ENCODE measurements around the gene CIAO2A. TPM values are rescaled to one million over a fixed set of nuclear protein-coding genes. Genes with fewer than 3 reads are reported as not detected.
A peak's percentile ranks its signal among the peaks of the same experiment; 100 is the strongest.

Gene CIAO2A
- total and polyA plus RNA-seq, 4 donors, result 41.7 to 48.1 (median 47.3) TPM

DNA sequence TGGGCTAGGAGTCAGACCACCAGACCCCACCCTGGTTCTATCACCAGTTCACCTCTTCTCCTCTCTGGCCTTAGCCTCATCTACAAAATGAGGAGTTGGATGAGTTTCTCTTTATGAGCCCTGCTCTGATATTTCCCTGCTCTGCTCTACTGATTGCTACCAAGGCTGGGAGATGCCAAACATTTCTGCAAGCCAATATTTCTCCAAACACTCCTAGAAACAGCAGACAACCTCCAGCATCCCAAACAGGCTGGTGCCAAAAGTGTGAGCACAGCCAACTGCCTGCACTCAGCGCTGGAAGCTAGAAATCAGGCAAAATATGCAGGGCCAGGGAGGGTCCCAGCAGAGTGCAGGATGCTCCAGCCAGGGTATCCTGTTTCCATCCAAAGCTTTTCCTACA, 58.1 kb downstream of the CIAO2A start:
- Histone ChIP-seq H3K4me1 (ENCODE audit: control insufficient read depth, insufficient read depth, low read length) (no peaks in the 10 kb centered on the region), H3K4me3 (ENCODE audit: low read depth, low read length) (no peak overlapping the region), H3K27ac (ENCODE audit: low read depth, low read length) (no peak overlapping the region), H3K27me3 (ENCODE audit: control insufficient read depth, insufficient read depth, low read length) (no peaks in the 10 kb centered on the region), H3K9me3 (ENCODE audit: control insufficient read depth, insufficient read depth, low read length) (no peaks in the 10 kb centered on the region), H3K36me3 (ENCODE audit: control insufficient read depth, insufficient read depth, low read length) (peaks cover 2% of the 10 kb centered on the region)
- no CpG with 5 or more reads among the region's 1 CpG for WGBS (ENCODE audit: insufficient coverage)
- peak in 2 of 6 donors; percentile 28 to 72 for DNase-seq (ENCODE audit: low read depth in 4 of 6, low spot score in 6 of 6)

DNA sequence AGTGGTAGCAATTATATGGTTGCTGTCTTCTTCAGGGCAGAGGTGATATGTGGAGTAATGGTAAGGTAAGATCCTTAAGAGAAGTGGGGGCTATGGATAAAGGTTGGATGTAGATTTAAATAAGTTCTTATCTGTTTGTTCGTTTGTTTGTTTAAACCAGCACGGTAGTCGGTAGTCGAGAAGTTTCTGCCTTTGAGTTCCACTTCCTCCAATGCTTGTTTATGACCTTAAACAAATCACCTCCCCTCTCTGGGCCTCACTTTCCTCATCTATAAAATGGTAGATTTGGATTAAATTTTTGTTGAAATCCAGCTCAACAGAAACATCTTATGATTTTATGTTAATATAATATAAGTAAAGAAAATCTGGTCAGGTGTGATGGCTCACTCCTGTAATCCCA, 59.1 kb downstream of the CIAO2A start:
- H3K9me3 ChIP-seq (ENCODE audit: control insufficient read depth, insufficient read depth, low read length), result no peaks in the 10 kb centered on the region
- H3K27me3 ChIP-seq (ENCODE audit: control insufficient read depth, insufficient read depth, low read length), result no peaks in the 10 kb centered on the region
- no CpG with 5 or more reads among the region's 4 CpGs for WGBS (ENCODE audit: insufficient coverage)
- H3K4me1 ChIP-seq (ENCODE audit: control insufficient read depth, insufficient read depth, low read length), result no peaks in the 10 kb centered on the region
- H3K27ac ChIP-seq (ENCODE audit: low read depth, low read length), result no peak overlapping the region
- no peak overlapping the region for H3K4me3 ChIP-seq (ENCODE audit: low read depth, low read length)
- peaks cover 2% of the 10 kb centered on the region for H3K36me3 ChIP-seq (ENCODE audit: control insufficient read depth, insufficient read depth, low read length)
- DNase-seq (ENCODE audit: low read depth in 4 of 6, low spot score in 6 of 6), result no peak

GRCh38 chr15:64032329-64032728, 61.3 kb downstream of the CIAO2A start:
- no peaks in the 10 kb centered on the region for H3K4me1 ChIP-seq (ENCODE audit: control insufficient read depth, insufficient read depth, low read length)
- no peak overlapping the region for H3K4me3 ChIP-seq (ENCODE audit: low read depth, low read length)
- 93% methylated on average over 4 of the region's 5 CpGs for WGBS (ENCODE audit: insufficient coverage)
- peaks cover 2% of the 10 kb centered on the region for H3K36me3 ChIP-seq (ENCODE audit: control insufficient read depth, insufficient read depth, low read length)
- no peak overlapping the region for H3K27ac ChIP-seq (ENCODE audit: low read depth, low read length)
- H3K27me3 ChIP-seq (ENCODE audit: control insufficient read depth, insufficient read depth, low read length), result no peaks in the 10 kb centered on the region
- H3K9me3 ChIP-seq (ENCODE audit: control insufficient read depth, insufficient read depth, low read length), result no peaks in the 10 kb centered on the region
- no peak for DNase-seq (ENCODE audit: low read depth in 4 of 6, low spot score in 6 of 6)

- no peak for DNase-seq (ENCODE audit: low read depth in 4 of 6, low spot score in 6 of 6)
- Histone ChIP-seq H3K9me3 (ENCODE audit: control insufficient read depth, insufficient read depth, low read length) (no peaks in the 10 kb centered on the region), H3K36me3 (ENCODE audit: control insufficient read depth, insufficient read depth, low read length) (no peaks in the 10 kb centered on the region), H3K27me3 (ENCODE audit: control insufficient read depth, insufficient read depth, low read length) (no peaks in the 10 kb centered on the region), H3K27ac (ENCODE audit: low read depth, low read length) (no peak overlapping the region), H3K4me3 (ENCODE audit: low read depth, low read length) (no peak overlapping the region), H3K4me1 (ENCODE audit: control insufficient read depth, insufficient read depth, low read length) (no peaks in the 10 kb centered on the region)
- 100% methylated on average over 1 of the region's 4 CpGs for WGBS (ENCODE audit: insufficient coverage)
Measured at GRCh38 chr15:64030123-64030522, 63.5 kb downstream of the CIAO2A start.

- Histone ChIP-seq H3K27me3 (ENCODE audit: control insufficient read depth, insufficient read depth, low read length) (no peaks in the 10 kb centered on the region), H3K36me3 (ENCODE audit: control insufficient read depth, insufficient read depth, low read length) (no peaks in the 10 kb centered on the region), H3K27ac (ENCODE audit: low read depth, low read length) (no peak overlapping the region), H3K4me1 (ENCODE audit: control insufficient read depth, insufficient read depth, low read length) (no peaks in the 10 kb centered on the region), H3K4me3 (ENCODE audit: low read depth, low read length) (no peak overlapping the region), H3K9me3 (ENCODE audit: control insufficient read depth, insufficient read depth, low read length) (no peaks in the 10 kb centered on the region)
- no peak for DNase-seq (ENCODE audit: low read depth in 4 of 6, low spot score in 6 of 6)
- WGBS (ENCODE audit: insufficient coverage), result 100% methylated on average over 3 of the region's 4 CpGs
Measured at GRCh38 chr15:64029633-64030032, 64.0 kb downstream of the CIAO2A start.

- Histone ChIP-seq H3K27me3 (ENCODE audit: control insufficient read depth, insufficient read depth, low read length) (no peaks in the 10 kb centered on the region), H3K4me3 (ENCODE audit: low read depth, low read length) (no peak overlapping the region), H3K36me3 (ENCODE audit: control insufficient read depth, insufficient read depth, low read length) (no peaks in the 10 kb centered on the region), H3K27ac (ENCODE audit: low read depth, low read length) (no peak overlapping the region), H3K9me3 (ENCODE audit: control insufficient read depth, insufficient read depth, low read length) (no peaks in the 10 kb centered on the region), H3K4me1 (ENCODE audit: control insufficient read depth, insufficient read depth, low read length) (no peaks in the 10 kb centered on the region)
- 41% methylated on average over 2 of the region's 8 CpGs for WGBS (ENCODE audit: insufficient coverage)
- no peak for DNase-seq (ENCODE audit: low read depth in 4 of 6, low spot score in 6 of 6)
Measured at GRCh38 chr15:64029110-64029509, 64.5 kb downstream of the CIAO2A start.

- Histone ChIP-seq H3K27ac (ENCODE audit: low read depth, low read length) (no peak overlapping the region), H3K9me3 (ENCODE audit: control insufficient read depth, insufficient read depth, low read length) (no peaks in the 10 kb centered on the region), H3K36me3 (ENCODE audit: control insufficient read depth, insufficient read depth, low read length) (no peaks in the 10 kb centered on the region), H3K4me1 (ENCODE audit: control insufficient read depth, insufficient read depth, low read length) (no peaks in the 10 kb centered on the region), H3K27me3 (ENCODE audit: control insufficient read depth, insufficient read depth, low read length) (no peaks in the 10 kb centered on the region), H3K4me3 (ENCODE audit: low read depth, low read length) (no peak overlapping the region)
- no peak for DNase-seq (ENCODE audit: low read depth in 4 of 6, low spot score in 6 of 6)
- 100% methylated on average over 1 of the region's 4 CpGs for WGBS (ENCODE audit: insufficient coverage)
Measured at GRCh38 chr15:64026591-64026990, 67.0 kb downstream of the CIAO2A start.

GRCh38 chr15:64024172-64025050, 69.2 kb downstream of the CIAO2A start:
- WGBS (ENCODE audit: insufficient coverage), result 78% methylated on average over 5 of the region's 5 CpGs
- no peak overlapping the region for H3K27ac ChIP-seq (ENCODE audit: low read depth, low read length)
- no peaks in the 10 kb centered on the region for H3K9me3 ChIP-seq (ENCODE audit: control insufficient read depth, insufficient read depth, low read length)
- no peak overlapping the region for H3K4me3 ChIP-seq (ENCODE audit: low read depth, low read length)
- no peaks in the 10 kb centered on the region for H3K36me3 ChIP-seq (ENCODE audit: control insufficient read depth, insufficient read depth, low read length)
- no peaks in the 10 kb centered on the region for H3K27me3 ChIP-seq (ENCODE audit: control insufficient read depth, insufficient read depth, low read length)
- H3K4me1 ChIP-seq (ENCODE audit: control insufficient read depth, insufficient read depth, low read length), result no peaks in the 10 kb centered on the region
- no peak for DNase-seq (ENCODE audit: low read depth in 4 of 6, low spot score in 6 of 6)

DNA sequence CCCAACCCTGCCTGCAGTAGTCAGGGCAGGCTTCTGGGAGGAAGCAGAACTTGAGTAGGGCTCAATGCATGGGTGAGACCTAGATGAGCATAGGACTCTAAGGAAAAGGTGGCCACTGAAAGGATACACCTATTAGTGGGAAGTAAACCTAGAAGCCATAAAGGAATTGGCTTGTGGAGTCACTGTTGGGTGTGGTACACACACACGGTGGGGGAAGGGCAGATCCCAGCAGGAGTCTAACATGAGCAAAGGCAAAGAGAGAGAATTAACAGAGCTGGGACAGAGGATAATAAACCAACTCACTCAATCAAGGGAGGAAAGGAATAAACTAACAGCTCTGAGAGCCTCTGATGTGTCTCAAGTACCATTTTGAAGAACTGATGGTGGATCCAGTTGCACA, 70.4 kb downstream of the CIAO2A start:
- Histone ChIP-seq H3K4me3 (ENCODE audit: low read depth, low read length) (no peak overlapping the region), H3K36me3 (ENCODE audit: control insufficient read depth, insufficient read depth, low read length) (no peaks in the 10 kb centered on the region), H3K27ac (ENCODE audit: low read depth, low read length) (no peak overlapping the region), H3K4me1 (ENCODE audit: control insufficient read depth, insufficient read depth, low read length) (no peaks in the 10 kb centered on the region), H3K27me3 (ENCODE audit: control insufficient read depth, insufficient read depth, low read length) (no peaks in the 10 kb centered on the region), H3K9me3 (ENCODE audit: control insufficient read depth, insufficient read depth, low read length) (no peaks in the 10 kb centered on the region)
- WGBS (ENCODE audit: insufficient coverage), result no CpG with 5 or more reads among the region's 1 CpG
- DNase-seq (ENCODE audit: low read depth in 4 of 6, low spot score in 6 of 6), result no peak

DNA sequence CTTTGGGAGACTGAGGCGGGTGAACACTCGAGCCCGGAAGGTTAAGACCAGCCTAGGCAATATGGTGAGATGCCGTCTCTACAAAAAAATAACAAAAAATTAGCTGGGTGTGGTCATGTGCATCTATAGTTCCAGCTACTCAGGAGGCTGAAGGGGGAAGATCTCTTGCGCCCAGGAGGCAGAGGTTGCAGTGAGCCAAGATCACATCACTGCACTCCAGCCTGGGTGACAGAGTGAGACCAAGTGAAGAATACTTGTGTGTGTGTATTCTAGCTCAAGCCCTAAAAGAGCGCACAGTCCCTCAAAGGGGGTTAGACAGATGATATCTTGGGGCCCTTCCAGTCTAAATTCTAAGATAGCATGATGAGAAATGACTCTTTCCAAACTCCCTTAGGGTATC, 71.1 kb downstream of the CIAO2A start:
- Histone ChIP-seq H3K36me3 (ENCODE audit: control insufficient read depth, insufficient read depth, low read length) (no peaks in the 10 kb centered on the region), H3K4me3 (ENCODE audit: low read depth, low read length) (no peak overlapping the region), H3K27me3 (ENCODE audit: control insufficient read depth, insufficient read depth, low read length) (no peaks in the 10 kb centered on the region), H3K9me3 (ENCODE audit: control insufficient read depth, insufficient read depth, low read length) (no peaks in the 10 kb centered on the region), H3K27ac (ENCODE audit: low read depth, low read length) (no peak overlapping the region), H3K4me1 (ENCODE audit: control insufficient read depth, insufficient read depth, low read length) (no peaks in the 10 kb centered on the region)
- WGBS (ENCODE audit: insufficient coverage), result 100% methylated on average over 1 of the region's 6 CpGs
- no peak for DNase-seq (ENCODE audit: low read depth in 4 of 6, low spot score in 6 of 6)
